Heart left ventricle (tissue), 16 donors: ENCODE results near the gene NDUFA5. TPM values are rescaled to one million over a fixed set of nuclear protein-coding genes. Genes with fewer than 3 reads are reported as not detected.

Source experiments
- ATAC-seq, 4 donors: fragments of 200-7000 bp; cut with Tn5 transposase; one replicate each; pipeline ENCODE4 v1.9.1; 2020 to 2022; ENCODE audit warnings: moderate library complexity in 4 of 4, mild to moderate bottlenecking in 3 of 4, moderate number of reproducible peaks in 1 of 4
- DNase-seq, 5 donors: peaks; one replicate each; pipeline ENCODE4 v3.0.0-alpha.2; 2020
- H3K27ac ChIP-seq, 12 donors: fragments of 200-600 bp; sonication (generic) in 4 of 12; one replicate each; pipeline versions ENCODE4 v1.5.0 to v1.8.0; 2016 to 2022; ENCODE audit warnings: mild to moderate bottlenecking in 2 of 12
- H3K27me3 ChIP-seq, 9 donors: fragments of 200-600 bp; sonication (generic) in 2 of 9; one replicate each; pipeline versions ENCODE4 v1.5.1 to v1.8.0; 2016 to 2022; ENCODE audit warnings: mild to moderate bottlenecking in 3 of 9
- H3K36me3 ChIP-seq, 9 donors: fragments of 200-600 bp; sonication (generic) in 2 of 9; one replicate each; pipeline versions ENCODE4 v1.5.0 to v1.8.0; 2018 to 2022; ENCODE audit warnings: mild to moderate bottlenecking in 2 of 9
- H3K4me1 ChIP-seq, 12 donors: fragments of 200-600 bp; sonication (generic) in 4 of 12; one replicate each; pipeline versions ENCODE4 v1.5.0 to v1.8.0; 2016 to 2022; ENCODE audit warnings: mild to moderate bottlenecking in 3 of 12
- H3K4me3 ChIP-seq, 12 donors: fragments of 200-600 bp; sonication (generic) in 4 of 12; one replicate each; pipeline versions ENCODE4 v1.5.0 to v1.8.0; 2017 to 2022; ENCODE audit warnings: mild to moderate bottlenecking in 9 of 12, moderate library complexity in 4 of 12
- H3K9me3 ChIP-seq, 12 donors: fragments of 200-600 bp; sonication (generic) in 4 of 12; one replicate each; pipeline versions ENCODE4 v1.5.0 to v1.8.0; 2016 to 2022; ENCODE audit warnings: mild to moderate bottlenecking in 1 of 12
- POLR2A ChIP-seq, 2 donors: fragments of 450-650 bp; IDR thresholded peaks; one replicate each; pipeline ENCODE4 v1.6.1; 2017; ENCODE audit warnings: antibody characterized with exemption in 2 of 2, mild to moderate bottlenecking in 2 of 2, moderate library complexity in 2 of 2
- WGBS, 4 donors: extraction: QIAGEN DNeasy Blood & Tissue Kit in 2 of 4; methylation state at CpG; one replicate each; pipeline versions ENCODE4 v1.1.5 to v1.1.7; 2013 to 2018; 5-methylcytosine and 5-hydroxymethylcytosine counted together
- intact Hi-C, 10 donors: fragments of 100-400 bp; cut with DNase I; formaldehyde crosslinking; loops; one replicate each; pipeline versions ENCODE4 v1.11.1 to v1.14.2; 2022
- long read RNA-seq, 3 donors: library from polyadenylated mRNA; unstranded; transcript quantifications; one replicate each; pipeline ENCODE4 v2.0.0, GENCODE V29; 2020 to 2021
- polyA plus RNA-seq, 2 donors: library from polyadenylated mRNA; stranded (reverse); fragments of 200-250 nt; gene quantifications; one replicate each; pipeline ENCODE4 v1.2.3, GENCODE V29; 2013
- total RNA-seq, 9 donors: library from RNA; depleted of rRNA in 2 of 9; stranded (reverse); fragments of >200 nt in 2 of 9; fragmentation: NEBNext Ultra II Directional in 3 of 9; extraction: Animal tissue kit (Norgen Biotek cat#: 25700) in 3 of 9; gene quantifications; one replicate each; pipeline versions ENCODE4 v1.1.0 to v1.2.4, GENCODE V29; 2016 to 2023
- TF ChIP-seq, protein P1 (sequence below), 12 donors: fragments of 200-600 bp; sonication (generic) in 4 of 12; IDR thresholded peaks; one replicate each; pipeline versions ENCODE4 v1.5.0 to v1.8.0; 2018 to 2022; ENCODE audit warnings: antibody characterized with exemption in 12 of 12, mild to moderate bottlenecking in 5 of 12
- donor health status: ischemic (EF 13 %, LVEDD 7.1; RV severe dilation, severe dysfunction).
- donor health status: healthy with polysubstance abuse.
- donor health status: DM: no; HTN: yes; CAD: no.
- donor health status: DM: no; HTN: no; CAD: no.
- donor health status: ischemic (EF 25% LVEDD 6.9; RV normal size, moderate dysfunction).
- donor health status: ischemic (EF 25% LVEDD 5.7; RV mildly dilated, moderate dysfunction).
- donor health status: healthy.
- donor health status: DM: yes; HTN: yes; CAD: no.
- donor health status: ischemic (EF 35%, LVEDD 5.7; RV mildly dilated, moderate dysfunction).
- donor health status: nonischemic (EF 11% LVEDD 7.7; RV severe dilation, severe dysfunction).
- donor health status: DM: yes; HTN: yes; CAD: no.
- donor health status: PGD.
- donor health status: ischemic (EF 29% LVEDD 5.4; RV normal size, mild dysfunction).
- donor health status: nonischemic (EF 23%, LVEDD 6.1; RV moderate dilation, normal function).

The NDUFA5 gene
- total RNA-seq (100 to 1,000 TPM; 109 to 332 (median 245) TPM), polyA plus RNA-seq (100 to 1,000 TPM; 144 to 415 TPM)
- long read RNA-seq, donor 1, full-length matches to known transcripts: 661 of 708 reads
- long read RNA-seq, donor 1, partial matches to known transcripts: 13 of 708 reads
- long read RNA-seq, donor 1, other reads (novel, unspliced or antisense): 34 of 708 reads
- long read RNA-seq, donor 2, full-length matches to known transcripts: 2,096 of 2,193 reads
- long read RNA-seq, donor 2, partial matches to known transcripts: 52 of 2,193 reads
- long read RNA-seq, donor 2, other reads (novel, unspliced or antisense): 45 of 2,193 reads
- long read RNA-seq, donor 3, full-length matches to known transcripts: 321 of 344 reads
- long read RNA-seq, donor 3, partial matches to known transcripts: 5 of 344 reads
- long read RNA-seq, donor 3, other reads (novel, unspliced or antisense): 18 of 344 reads

DNA sequence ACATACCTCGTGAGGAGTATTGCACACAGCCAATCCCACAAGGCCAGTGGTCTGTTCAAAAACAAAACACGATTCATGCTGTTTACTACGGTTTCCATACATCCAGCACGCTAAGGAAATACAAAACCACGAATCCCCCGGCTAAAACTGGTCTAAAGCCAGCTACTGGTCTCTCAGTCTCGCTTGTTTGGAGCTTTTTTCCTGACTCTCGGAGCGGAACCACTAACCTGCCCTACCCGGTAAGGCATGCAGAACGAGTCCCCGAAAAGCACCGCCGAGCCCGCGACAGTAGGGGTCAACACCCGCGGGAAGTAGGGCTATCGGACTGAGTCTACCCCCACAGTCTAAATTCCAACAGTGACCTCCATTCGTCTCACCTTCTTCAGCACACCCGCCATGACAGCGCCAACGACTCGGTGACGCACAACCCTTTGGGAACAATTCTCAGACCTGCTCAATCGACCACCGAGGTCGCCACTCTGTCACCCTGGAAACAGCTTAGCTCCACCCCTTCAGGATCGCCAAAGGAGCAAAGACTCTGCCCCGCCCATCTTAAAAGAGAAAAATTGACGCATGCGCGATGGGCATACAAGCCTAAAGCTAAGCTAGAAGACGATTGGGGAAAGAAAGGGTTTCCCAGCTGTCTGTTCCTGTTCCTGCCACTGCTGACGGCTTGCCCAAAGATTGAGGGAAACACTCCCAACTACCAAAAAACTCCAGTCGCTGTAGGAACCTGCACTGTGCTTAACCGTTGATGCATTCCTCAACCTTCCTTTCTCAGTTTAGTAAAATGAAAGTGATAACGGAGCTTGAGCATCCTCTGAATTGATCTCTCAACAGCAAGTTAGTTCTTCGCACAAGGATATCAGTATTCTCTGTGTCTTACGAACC is at the start of gene NDUFA5:
Gene NDUFA5, minus strand, starts transcription at position 421 of the 891 bp plus-strand sequence. Its CDS starts 23 bp downstream, at position 398.
- H3K27me3 ChIP-seq: no peaks in the 10 kb centered on the region
- TF ChIP-seq POLR2A (IDR thresholded peaks at IDR 0.05): peak in 1 of 2 donors; percentile 72
- TF ChIP-seq, protein P1, sequence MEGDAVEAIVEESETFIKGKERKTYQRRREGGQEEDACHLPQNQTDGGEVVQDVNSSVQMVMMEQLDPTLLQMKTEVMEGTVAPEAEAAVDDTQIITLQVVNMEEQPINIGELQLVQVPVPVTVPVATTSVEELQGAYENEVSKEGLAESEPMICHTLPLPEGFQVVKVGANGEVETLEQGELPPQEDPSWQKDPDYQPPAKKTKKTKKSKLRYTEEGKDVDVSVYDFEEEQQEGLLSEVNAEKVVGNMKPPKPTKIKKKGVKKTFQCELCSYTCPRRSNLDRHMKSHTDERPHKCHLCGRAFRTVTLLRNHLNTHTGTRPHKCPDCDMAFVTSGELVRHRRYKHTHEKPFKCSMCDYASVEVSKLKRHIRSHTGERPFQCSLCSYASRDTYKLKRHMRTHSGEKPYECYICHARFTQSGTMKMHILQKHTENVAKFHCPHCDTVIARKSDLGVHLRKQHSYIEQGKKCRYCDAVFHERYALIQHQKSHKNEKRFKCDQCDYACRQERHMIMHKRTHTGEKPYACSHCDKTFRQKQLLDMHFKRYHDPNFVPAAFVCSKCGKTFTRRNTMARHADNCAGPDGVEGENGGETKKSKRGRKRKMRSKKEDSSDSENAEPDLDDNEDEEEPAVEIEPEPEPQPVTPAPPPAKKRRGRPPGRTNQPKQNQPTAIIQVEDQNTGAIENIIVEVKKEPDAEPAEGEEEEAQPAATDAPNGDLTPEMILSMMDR (IDR thresholded peaks at IDR 0.05): no peak
- DNase-seq: peak; percentile 94 to 99 (median 99)
- peaks cover 6 to 43% (median 36%) of the 10 kb centered on the region in 12 donors for H3K4me1 ChIP-seq
- H3K9me3 ChIP-seq: no peaks in the 10 kb centered on the region
- intact Hi-C loops: loop anchor here in 6 of 10 donors (1.0 to 10.0 kb wide), 6 partner anchors 21 to 191 kb away; partner anchors contain the start of genes WASL (in 3 of the 6) and IQUB (in 2 of the 6)
- H3K27ac ChIP-seq: peak within 1 kb of the TSS; percentile 84 to 97 (median 92)
- peak within 1 kb of the TSS; percentile 59 to 95 (median 78) for H3K4me3 ChIP-seq
- WGBS, 4 donors: 0 to 2% (median 1%) methylated on average over 40 of the region's 40 CpGs
- peak; percentile 98 to 99 (median 99) for ATAC-seq
- peaks cover 0 to 31% (median 13%) of the 10 kb centered on the region in 9 donors for H3K36me3 ChIP-seq

DNA sequence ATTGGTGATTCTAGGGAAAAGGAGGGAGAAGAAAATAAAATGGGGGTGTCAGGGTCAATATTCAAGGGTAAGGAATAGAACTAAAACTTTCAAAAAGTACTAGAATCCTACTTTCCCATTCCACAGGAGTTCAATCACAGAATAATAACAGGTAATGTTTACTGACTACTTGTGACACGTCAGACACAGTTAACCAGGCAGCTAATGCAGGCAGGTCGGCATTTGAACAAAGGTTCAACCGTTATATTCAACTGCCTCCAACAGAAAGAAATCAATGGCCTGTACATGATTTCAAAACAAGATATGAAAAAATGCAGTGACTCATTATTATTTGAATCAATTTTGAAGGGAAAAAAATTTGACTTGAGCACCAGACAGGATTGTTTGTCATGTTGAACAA is 47.1 kb upstream of the NDUFA5 start:
- intact Hi-C loops: loop anchor here in 1 of 10 donors (5.0 kb wide), 1 partner anchor 53 kb away; the partner anchor contains the start of gene LMOD2
- WGBS, 4 donors: 48 to 65% (median 52%) methylated on average over 3 of the region's 3 CpGs
- H3K9me3 ChIP-seq: no peaks in the 10 kb centered on the region

DNA sequence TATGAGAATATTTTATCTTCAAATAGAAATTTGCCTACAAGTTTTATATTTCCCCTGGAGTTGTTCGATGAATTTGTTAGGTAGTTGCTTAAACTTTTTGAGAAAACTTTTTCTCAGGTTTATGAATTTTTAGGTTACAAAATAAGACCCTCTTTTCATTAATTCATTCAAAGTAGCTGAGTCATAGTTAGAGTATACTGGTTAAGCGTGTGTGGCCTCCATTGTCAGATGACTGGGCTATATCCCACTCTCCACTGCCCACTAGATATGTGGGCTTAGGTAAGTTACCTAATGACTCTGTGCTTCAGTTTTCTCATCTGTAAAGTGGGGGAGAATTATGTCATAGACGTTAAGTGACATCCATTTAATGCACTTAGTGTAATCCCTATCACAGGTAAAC is 45.0 kb upstream of the NDUFA5 start:
- Histone ChIP-seq H3K4me1 (peaks cover 0 to 11% (median 0%) of the 10 kb centered on the region in 12 donors), H3K27me3 (no peaks in the 10 kb centered on the region), H3K9me3 (no peaks in the 10 kb centered on the region), H3K4me3 (peak overlapping the region in 9 of 12 donors; percentile 40 to 55 (median 45)), H3K36me3 (no peaks in the 10 kb centered on the region), H3K27ac (peak overlapping the region in 10 of 12 donors; percentile 63 to 88 (median 76))
- ATAC-seq (peak in 1 of 4 donors; percentile 40), DNase-seq (no peak)
- TF ChIP-seq, protein P1 (IDR thresholded peaks at IDR 0.05): no peak
- no peak for TF ChIP-seq POLR2A (IDR thresholded peaks at IDR 0.05)
- intact Hi-C loops: loop anchor here in 1 of 10 donors (5.0 kb wide), 1 partner anchor 55 kb away; the partner anchor contains the start of gene LMOD2
- WGBS, 4 donors: 62 to 70% (median 64%) methylated on average over 3 of the region's 3 CpGs

More for the DNA sequence above, 47.1 kb upstream of the NDUFA5 start:
- Histone ChIP-seq H3K4me3 (no peak overlapping the region), H3K27ac (peak overlapping the region in 2 of 12 donors; percentile 13 to 70), H3K4me1 (peaks cover 0 to 13% (median 0%) of the 10 kb centered on the region in 12 donors), H3K27me3 (no peaks in the 10 kb centered on the region), H3K36me3 (no peaks in the 10 kb centered on the region)
- TF ChIP-seq, protein P1 (IDR thresholded peaks at IDR 0.05): no peak
- TF ChIP-seq POLR2A (IDR thresholded peaks at IDR 0.05): no peak
- ATAC-seq (no peak), DNase-seq (no peak)
